GM21515 (cell line): ENCODE data around the gene KITLG.
"Not testable (repeated sequence)": the region's sequence is repeated elsewhere in the genome, so short reads cannot be mapped to it uniquely, and the experiment has no call there.

Experiments used
- ATAC-seq: cut with Tn5 transposase; IDR thresholded peaks from one replicate; pipeline ENCODE4 v1.9.1; 2021; ENCODE audit not compliant: unreplicated experiment

The KITLG gene

GRCh38 chr12:88580051-88580871, at the start of gene KITLG:
KITLG (minus strand) TSS chr12:88580471; CDS start chr12:88580278, 193 bp downstream.
- ATAC-seq = peak; percentile 60

GRCh38 chr12:88628856-88629509, 48.7 kb upstream of the KITLG start:
- ATAC-seq = no peak

- ATAC-seq = not testable (repeated sequence)
Measured at GRCh38 chr12:88628035-88628434, 47.8 kb upstream of the KITLG start.

- ATAC-seq = no peak
Measured at GRCh38 chr12:88627501-88627900, 47.2 kb upstream of the KITLG start.

GRCh38 chr12:88625356-88625755, 45.1 kb upstream of the KITLG start:
- no peak for ATAC-seq

- ATAC-seq = no peak
Measured at GRCh38 chr12:88624911-88625310, 44.6 kb upstream of the KITLG start.

- ATAC-seq = no peak
Measured at GRCh38 chr12:88623777-88624548, 43.7 kb upstream of the KITLG start.

- ATAC-seq = no peak
Measured at GRCh38 chr12:88617352-88617751, 37.1 kb upstream of the KITLG start.

GRCh38 chr12:88615490-88615889, 35.2 kb upstream of the KITLG start:
- ATAC-seq = no peak

GRCh38 chr12:88604646-88605045, 24.4 kb upstream of the KITLG start:
- ATAC-seq = no peak

GRCh38 chr12:88600272-88600671, 20.0 kb upstream of the KITLG start:
- ATAC-seq = no peak

- ATAC-seq = no peak
Measured at GRCh38 chr12:88597365-88597764, 17.1 kb upstream of the KITLG start.

- no peak for ATAC-seq
Measured at GRCh38 chr12:88595697-88596096, 15.4 kb upstream of the KITLG start.

GRCh38 chr12:88594780-88595179, 14.5 kb upstream of the KITLG start:
- ATAC-seq = no peak

GRCh38 chr12:88591343-88591742, 11.1 kb upstream of the KITLG start:
- ATAC-seq = no peak

GRCh38 chr12:88590851-88591250, 10.6 kb upstream of the KITLG start:
- ATAC-seq = no peak

GRCh38 chr12:88585077-88585476, 4.8 kb upstream of the KITLG start:
- ATAC-seq = no peak

- no peak for ATAC-seq
Measured at GRCh38 chr12:88579601-88580050, 645 bp downstream of the KITLG start.

GRCh38 chr12:88579161-88579517, 1.1 kb downstream of the KITLG start:
- no peak for ATAC-seq

- no peak for ATAC-seq
Measured at GRCh38 chr12:88578276-88579160, 1.8 kb downstream of the KITLG start.

GRCh38 chr12:88577537-88577936, 2.7 kb downstream of the KITLG start:
- no peak for ATAC-seq
